Lower leg skin (tissue), 4 donors: ENCODE measurements around the gene B4GALNT4. TPM values are rescaled to one million over a fixed set of nuclear protein-coding genes. Genes with fewer than 3 reads are reported as not detected.

ENCODE experiments used
- DNase-seq, 2 donors: peaks; one replicate each; pipeline ENCODE4 v3.0.0-alpha.2; 2019; ENCODE audit warnings: low spot score in 2 of 2
- H3K4me3 ChIP-seq: fragments of 200-600 bp; sonication (generic); 2 replicates; pipeline ENCODE4 v1.5.1; 2017; ENCODE audit warnings: mild to moderate bottlenecking, low read depth; ENCODE audit not compliant: poor library complexity, severe bottlenecking
- CTCF ChIP-seq, 3 donors: fragments of 450-650 bp; IDR thresholded peaks; one replicate each; pipeline ENCODE4 v1.5.1; 2016; ENCODE audit warnings: antibody characterized with exemption in 3 of 3, mild to moderate bottlenecking in 3 of 3, moderate library complexity in 2 of 3
- POLR2A ChIP-seq, 2 donors: fragments of 450-650 bp; IDR thresholded peaks; one replicate each; pipeline ENCODE4 v1.6.1; 2016 to 2017; ENCODE audit warnings: antibody characterized with exemption in 2 of 2, mild to moderate bottlenecking in 1 of 2, moderate library complexity in 1 of 2
- WGBS, 2 donors: methylation state at CpG; one replicate each; pipeline ENCODE4 v1.1.5; 2018; 5-methylcytosine and 5-hydroxymethylcytosine counted together
- intact Hi-C: fragments of 100-400 bp; cut with DNase I; formaldehyde crosslinking; loops from one replicate; pipeline ENCODE4 v1.15.0; 2023; ENCODE audit warnings: low total_unique reads
- total RNA-seq, 4 donors: library from RNA; depleted of rRNA; stranded (reverse); fragments of >200 nt; gene quantifications; one replicate each; pipeline ENCODE4 v1.1.0, GENCODE V29; 2016

Gene B4GALNT4
- total RNA-seq, 4 donors from 2014 or later, result 1.8 to 20.0 (median 5.0) TPM

GRCh38 chr11:426851-427250 lies 57.6 kb downstream of the B4GALNT4 start:
- WGBS, 2 donors, result 90 to 96% methylated on average over 7 to 8 of the region's 8 CpGs

GRCh38 chr11:428295-428694 lies 59.0 kb downstream of the B4GALNT4 start:
- no peak for TF ChIP-seq POLR2A (IDR thresholded peaks at IDR 0.05)
- TF ChIP-seq CTCF (IDR thresholded peaks at IDR 0.05), result no peak
- no peak for DNase-seq
- 92 to 93% methylated on average over 22 to 24 of the region's 24 CpGs for WGBS, 2 donors
- no peak overlapping the region for H3K4me3 ChIP-seq
- intact Hi-C loops, result no loop called here

More at GRCh38 chr11:426851-427250, 57.6 kb downstream of the B4GALNT4 start:
- DNase-seq, result no peak
- intact Hi-C loops, result no loop called here
- TF ChIP-seq POLR2A (IDR thresholded peaks at IDR 0.05) (no peak), CTCF (IDR thresholded peaks at IDR 0.05) (no peak)
- no peak overlapping the region for H3K4me3 ChIP-seq

- TF ChIP-seq CTCF (IDR thresholded peaks at IDR 0.05) (no peak), POLR2A (IDR thresholded peaks at IDR 0.05) (no peak)
- no peak overlapping the region for H3K4me3 ChIP-seq
- no peak for DNase-seq
- WGBS, 2 donors, result 83 to 91% methylated on average over 24 to 27 of the region's 27 CpGs
- intact Hi-C loops, result no loop called here
These were observed 60.1 kb downstream of the B4GALNT4 start for GRCh38 chr11:429391-429790.

- TF ChIP-seq CTCF (IDR thresholded peaks at IDR 0.05) (no peak), POLR2A (IDR thresholded peaks at IDR 0.05) (no peak)
- H3K4me3 ChIP-seq, result no peak overlapping the region
- intact Hi-C loops, result no loop called here
- DNase-seq, result no peak
- 54 to 60% methylated on average over 22 to 24 of the region's 25 CpGs for WGBS, 2 donors
These were observed 60.7 kb downstream of the B4GALNT4 start for GRCh38 chr11:429931-430456.

Other genes starting within 250 kb of the B4GALNT4 start
- not detected for gene SCGB1C1, start 176.4 kb upstream of the B4GALNT4 start, total RNA-seq
- 10 to 100 TPM; 25.5 to 33.3 (median 31.6) TPM for gene BET1L, start 162.1 kb upstream of the B4GALNT4 start, total RNA-seq
- gene RIC8A, start 161.8 kb upstream of the B4GALNT4 start, total RNA-seq, result 10 to 100 TPM; 58.0 to 91.2 (median 66.9) TPM
- 10 to 100 TPM; 12.6 to 18.4 (median 14.2) TPM for gene SIRT3, start 133.2 kb upstream of the B4GALNT4 start, total RNA-seq
- gene PSMD13, start 132.5 kb upstream of the B4GALNT4 start, total RNA-seq, result 100 to 1,000 TPM in 1 of 4 donors, 10 to 100 TPM in 3; 65.1 to 115 (median 90.8) TPM
- gene NLRP6, start 91.1 kb upstream of the B4GALNT4 start, total RNA-seq, result under 1 TPM in 3 of 4 donors, not detected in 1; 0.25 to 0.32 (median 0.27) TPM
- 1 to 10 TPM; 4.0 to 7.7 (median 6.9) TPM for gene PGGHG, start 80.4 kb upstream of the B4GALNT4 start, total RNA-seq
- gene IFITM5, start 70.0 kb upstream of the B4GALNT4 start, total RNA-seq, result not detected
- gene IFITM2, start 61.7 kb upstream of the B4GALNT4 start, total RNA-seq, result 10 to 100 TPM; 22.2 to 99.4 (median 52.9) TPM
- 100 to 1,000 TPM in 1 of 4 donors, 10 to 100 TPM in 3; 44.2 to 114 (median 65.4) TPM for gene IFITM1, start 55.5 kb upstream of the B4GALNT4 start, total RNA-seq
- gene IFITM3, start 48.6 kb upstream of the B4GALNT4 start, total RNA-seq, result 100 to 1,000 TPM in 1 of 4 donors, 10 to 100 TPM in 3; 39.6 to 124 (median 84.2) TPM
- gene PKP3, start 24.7 kb downstream of the B4GALNT4 start, total RNA-seq, result 100 to 1,000 TPM; 612 to 880 (median 754) TPM
- 10 to 100 TPM; 15.1 to 23.2 (median 19.0) TPM for gene SIGIRR, start 45.5 kb downstream of the B4GALNT4 start, total RNA-seq
- 100 to 1,000 TPM in 2 of 4 donors, 10 to 100 TPM in 2; 55.7 to 116 (median 92.1) TPM for gene ANO9, start 72.5 kb downstream of the B4GALNT4 start, total RNA-seq
- 100 to 1,000 TPM in 1 of 4 donors, 10 to 100 TPM in 3; 35.0 to 108 (median 38.7) TPM for gene PTDSS2, start 80.8 kb downstream of the B4GALNT4 start, total RNA-seq
- 100 to 1,000 TPM; 419 to 465 (median 446) TPM for gene RNH1, start 137.7 kb downstream of the B4GALNT4 start, total RNA-seq
- 100 to 1,000 TPM in 3 of 4 donors, 10 to 100 TPM in 1; 98.5 to 196 (median 117) TPM for gene HRAS, start 166.1 kb downstream of the B4GALNT4 start, total RNA-seq
- gene LRRC56, start 168.0 kb downstream of the B4GALNT4 start, total RNA-seq, result 1 to 10 TPM; 1.5 to 2.7 (median 1.8) TPM
- 10 to 100 TPM in 2 of 4 donors, 1 to 10 TPM in 2; 7.6 to 20.4 (median 11.2) TPM for gene LMNTD2, start 191.2 kb downstream of the B4GALNT4 start, total RNA-seq
- gene RASSF7, start 191.5 kb downstream of the B4GALNT4 start, total RNA-seq, result 100 to 1,000 TPM in 3 of 4 donors, 10 to 100 TPM in 1; 99.7 to 174 (median 139) TPM
- gene PHRF1, start 207.0 kb downstream of the B4GALNT4 start, total RNA-seq, result 10 to 100 TPM; 30.0 to 55.2 (median 31.5) TPM
- 10 to 100 TPM; 33.7 to 40.9 (median 36.6) TPM for gene IRF7, start 246.5 kb downstream of the B4GALNT4 start, total RNA-seq